Body of pancreas (tissue), 4 donors: ENCODE measurements around the gene EXO5.

Source experiments
- CTCF ChIP-seq, 7 experiments: fragments of 450-650 bp in 4 of 7; fragments of 200-600 bp in 3 of 7; sonication (generic) in 3 of 7; IDR thresholded peaks; one replicate each; pipeline ENCODE4 v1.5.1; 2016 to 2019; ENCODE audit warnings: antibody characterized with exemption in 7 of 7
- POLR2A ChIP-seq, 3 donors: fragments of 450-650 bp; IDR thresholded peaks; one replicate each; pipeline ENCODE4 v1.6.1; 2016; ENCODE audit warnings: antibody characterized with exemption in 3 of 3, mild to moderate bottlenecking in 2 of 3

DNA sequence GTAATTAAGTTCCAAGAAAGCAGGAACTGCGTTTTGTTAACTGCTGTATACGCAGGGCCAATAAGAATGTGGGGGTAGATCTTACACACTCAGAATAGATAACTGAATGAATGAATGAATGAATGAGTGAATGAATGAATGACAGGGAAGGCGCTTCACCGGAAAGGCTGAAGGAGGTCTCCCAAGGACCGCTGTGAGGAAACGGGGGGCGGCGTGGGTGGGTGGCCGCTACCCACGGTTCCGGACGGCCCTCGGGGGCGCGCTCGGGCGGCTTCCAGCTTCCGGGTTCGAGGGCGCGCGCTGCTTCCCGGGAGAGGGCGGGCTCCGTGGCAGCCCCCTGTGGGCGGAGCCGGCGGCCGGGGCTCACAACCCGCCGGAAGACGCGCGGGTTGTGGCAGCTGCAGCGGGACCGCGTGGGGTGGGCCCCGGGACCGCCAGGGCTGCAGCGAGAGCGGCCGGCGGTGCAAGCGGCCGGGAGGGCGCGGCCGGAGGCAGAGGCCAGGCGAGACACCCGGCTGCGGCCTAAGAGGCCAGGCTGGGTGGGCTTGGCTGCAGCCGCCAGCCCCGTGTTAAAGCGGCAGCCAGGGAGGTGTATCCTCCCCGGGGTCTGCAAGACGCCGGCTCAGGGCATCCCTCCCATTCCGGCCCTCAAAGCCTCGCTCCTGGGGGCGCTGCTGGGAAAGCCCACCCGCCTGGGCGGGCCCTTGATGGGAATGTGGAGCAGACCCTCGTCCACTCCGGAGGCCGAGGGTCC, 31.5 kb upstream of the EXO5 start, which contains the start of gene ZFP69:
- TF ChIP-seq POLR2A (IDR thresholded peaks at IDR 0.05) (peak; percentile 28 to 45 (median 45)), CTCF (IDR thresholded peaks at IDR 0.05) (no peak)
